Prostate gland (tissue), 2 donors: Measurements from ENCODE around the gene PNO1.

Experiments used
- POLR2A ChIP-seq: fragments of 450-650 bp; IDR thresholded peaks from one replicate; pipeline ENCODE4 v1.6.1; 2016; ENCODE audit warnings: antibody characterized with exemption, mild to moderate bottlenecking
- POLR2AphosphoS5 ChIP-seq: sonication (generic); formaldehyde crosslinking; IDR thresholded peaks from one replicate; pipeline ENCODE4 v1.6.1; 2017; ENCODE audit warnings: antibody characterized with exemption
- TF ChIP-seq, protein P1 (sequence below), 4 experiments: fragments of 200-600 bp in 2 of 4; fragments of 450-650 bp in 2 of 4; sonication (generic) in 2 of 4; IDR thresholded peaks; 1 replicate in 3 of 4; 2 replicates in 1 of 4; pipeline ENCODE4 v1.5.1; 2016 to 2019; ENCODE audit warnings: antibody characterized with exemption in 4 of 4, mild to moderate bottlenecking in 2 of 4, moderate library complexity in 2 of 4

DNA sequence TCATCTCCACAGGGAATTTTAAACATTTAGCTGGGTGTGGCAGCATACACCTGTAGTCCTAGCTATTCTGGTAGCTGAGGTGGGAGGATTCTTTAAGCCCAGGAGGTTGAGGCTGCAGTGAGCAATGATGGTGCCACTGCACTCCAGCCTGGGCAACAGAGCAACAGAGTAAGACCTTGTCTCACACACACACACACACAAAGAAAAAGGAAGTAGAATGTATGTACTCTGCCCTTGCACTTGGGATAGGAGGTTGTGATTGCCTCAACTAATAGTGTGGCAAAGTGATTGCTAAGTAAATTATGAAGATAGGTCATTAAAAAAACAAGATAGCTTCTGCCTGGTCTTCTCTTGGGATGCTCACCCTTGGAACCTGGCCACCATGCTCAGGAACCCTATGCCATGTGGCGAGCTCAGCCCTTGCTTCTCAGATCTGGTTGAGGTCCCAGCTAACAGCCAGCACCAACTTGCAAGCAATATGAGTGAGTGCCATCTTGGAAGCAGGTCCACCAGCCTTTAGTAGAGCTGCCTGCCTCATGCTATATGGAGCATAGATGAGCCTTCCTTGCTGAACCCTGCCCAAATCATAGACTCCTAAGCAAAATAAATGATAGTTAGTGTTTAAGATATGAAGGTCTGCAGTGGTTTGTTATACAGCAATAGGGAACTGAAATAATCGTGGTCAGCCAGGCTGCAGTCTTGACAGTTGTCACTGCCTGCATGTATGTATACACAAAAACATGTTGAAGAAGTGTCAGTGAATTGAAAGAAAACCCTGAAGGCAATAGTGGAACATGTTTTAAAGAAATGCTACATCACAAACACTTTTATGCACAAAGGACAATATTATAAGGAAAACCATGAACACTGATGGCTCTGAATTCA, 30.1 kb upstream of the PNO1 start:
- TF ChIP-seq, protein P1, sequence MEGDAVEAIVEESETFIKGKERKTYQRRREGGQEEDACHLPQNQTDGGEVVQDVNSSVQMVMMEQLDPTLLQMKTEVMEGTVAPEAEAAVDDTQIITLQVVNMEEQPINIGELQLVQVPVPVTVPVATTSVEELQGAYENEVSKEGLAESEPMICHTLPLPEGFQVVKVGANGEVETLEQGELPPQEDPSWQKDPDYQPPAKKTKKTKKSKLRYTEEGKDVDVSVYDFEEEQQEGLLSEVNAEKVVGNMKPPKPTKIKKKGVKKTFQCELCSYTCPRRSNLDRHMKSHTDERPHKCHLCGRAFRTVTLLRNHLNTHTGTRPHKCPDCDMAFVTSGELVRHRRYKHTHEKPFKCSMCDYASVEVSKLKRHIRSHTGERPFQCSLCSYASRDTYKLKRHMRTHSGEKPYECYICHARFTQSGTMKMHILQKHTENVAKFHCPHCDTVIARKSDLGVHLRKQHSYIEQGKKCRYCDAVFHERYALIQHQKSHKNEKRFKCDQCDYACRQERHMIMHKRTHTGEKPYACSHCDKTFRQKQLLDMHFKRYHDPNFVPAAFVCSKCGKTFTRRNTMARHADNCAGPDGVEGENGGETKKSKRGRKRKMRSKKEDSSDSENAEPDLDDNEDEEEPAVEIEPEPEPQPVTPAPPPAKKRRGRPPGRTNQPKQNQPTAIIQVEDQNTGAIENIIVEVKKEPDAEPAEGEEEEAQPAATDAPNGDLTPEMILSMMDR (IDR thresholded peaks at IDR 0.05): no peak
- TF ChIP-seq POLR2AphosphoS5 (no peak), POLR2A (no peak)
